ENCODE data around the gene CDH23.

The CDH23 gene

DNA sequence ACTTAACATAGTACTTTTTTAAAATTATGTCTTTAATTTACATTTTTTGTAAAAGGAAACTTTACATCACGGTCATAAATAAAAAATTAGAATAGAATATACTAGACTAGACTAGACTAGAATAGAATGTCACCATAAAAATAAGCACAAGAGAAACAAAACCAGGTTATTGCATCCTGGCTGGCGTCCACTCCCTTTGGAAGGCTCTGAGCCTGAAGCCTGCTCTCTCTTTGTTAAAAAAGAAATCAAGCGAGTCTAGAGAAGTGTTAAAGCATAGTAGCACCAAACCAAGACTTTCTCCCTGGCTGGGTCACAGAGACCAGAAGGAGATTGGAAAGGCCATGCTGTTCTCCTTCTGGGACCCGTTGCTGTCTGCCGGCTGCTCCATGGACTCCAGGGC is 218.2 kb downstream of the CDH23 start:
- Mint-ChIP-seq H3K4me1 (ENCODE audit: low read depth) (no peaks in the 10 kb centered on the region), H3K36me3 (ENCODE audit: low read depth) (no peaks in the 10 kb centered on the region), H3K27ac (no peak overlapping the region), H3K27me3 (ENCODE audit: low read depth) (no peaks in the 10 kb centered on the region), H3K4me3 (no peak overlapping the region), H3K9me3 (no peaks in the 10 kb centered on the region)

GRCh38 chr10:71615538-71616329 is 219.0 kb downstream of the CDH23 start:
- H3K27me3 Mint-ChIP-seq (ENCODE audit: low read depth) = no peaks in the 10 kb centered on the region
- H3K27ac Mint-ChIP-seq = no peak overlapping the region
- no peaks in the 10 kb centered on the region for H3K4me1 Mint-ChIP-seq (ENCODE audit: low read depth)

GRCh38 chr10:71616817-71617654 is 220.3 kb downstream of the CDH23 start:
- Mint-ChIP-seq H3K27ac (no peak overlapping the region), H3K9me3 (no peaks in the 10 kb centered on the region), H3K36me3 (ENCODE audit: low read depth) (no peaks in the 10 kb centered on the region), H3K4me3 (no peak overlapping the region), H3K27me3 (ENCODE audit: low read depth) (no peaks in the 10 kb centered on the region), H3K4me1 (ENCODE audit: low read depth) (no peaks in the 10 kb centered on the region)

More at GRCh38 chr10:71615538-71616329, 219.0 kb downstream of the CDH23 start:
- H3K36me3 Mint-ChIP-seq (ENCODE audit: low read depth) = no peaks in the 10 kb centered on the region
- no peaks in the 10 kb centered on the region for H3K9me3 Mint-ChIP-seq
- no peak overlapping the region for H3K4me3 Mint-ChIP-seq

GRCh38 chr10:71618176-71618575 is 221.5 kb downstream of the CDH23 start:
- no peak overlapping the region for H3K27ac Mint-ChIP-seq

GRCh38 chr10:71618598-71618997 is 221.9 kb downstream of the CDH23 start:
- Mint-ChIP-seq H3K27me3 (ENCODE audit: low read depth) (peaks cover 3% of the 10 kb centered on the region), H3K9me3 (no peaks in the 10 kb centered on the region), H3K4me3 (no peak overlapping the region), H3K36me3 (ENCODE audit: low read depth) (no peaks in the 10 kb centered on the region), H3K4me1 (ENCODE audit: low read depth) (no peaks in the 10 kb centered on the region), H3K27ac (no peak overlapping the region)

More at GRCh38 chr10:71618176-71618575, 221.5 kb downstream of the CDH23 start:
- Mint-ChIP-seq H3K36me3 (ENCODE audit: low read depth) (no peaks in the 10 kb centered on the region), H3K27me3 (ENCODE audit: low read depth) (peaks cover 3% of the 10 kb centered on the region), H3K9me3 (no peaks in the 10 kb centered on the region), H3K4me3 (no peak overlapping the region), H3K4me1 (ENCODE audit: low read depth) (no peaks in the 10 kb centered on the region)

- H3K4me1 Mint-ChIP-seq (ENCODE audit: low read depth) = no peaks in the 10 kb centered on the region
- peaks cover 3% of the 10 kb centered on the region for H3K27me3 Mint-ChIP-seq (ENCODE audit: low read depth)
- H3K36me3 Mint-ChIP-seq (ENCODE audit: low read depth) = no peaks in the 10 kb centered on the region
- H3K27ac Mint-ChIP-seq = no peak overlapping the region
- H3K4me3 Mint-ChIP-seq = no peak overlapping the region
- H3K9me3 Mint-ChIP-seq = no peaks in the 10 kb centered on the region
These were observed 223.9 kb downstream of the CDH23 start for GRCh38 chr10:71620642-71621041.

GRCh38 chr10:71621231-71622153 is 224.8 kb downstream of the CDH23 start:
- no peaks in the 10 kb centered on the region for H3K9me3 Mint-ChIP-seq

GRCh38 chr10:71622154-71622526 is 225.4 kb downstream of the CDH23 start:
- Mint-ChIP-seq H3K4me3 (no peak overlapping the region), H3K4me1 (ENCODE audit: low read depth) (no peaks in the 10 kb centered on the region), H3K27ac (no peak overlapping the region), H3K9me3 (no peaks in the 10 kb centered on the region), H3K27me3 (ENCODE audit: low read depth) (peaks cover 4% of the 10 kb centered on the region), H3K36me3 (ENCODE audit: low read depth) (no peaks in the 10 kb centered on the region)

More at GRCh38 chr10:71621231-71622153, 224.8 kb downstream of the CDH23 start:
- H3K36me3 Mint-ChIP-seq (ENCODE audit: low read depth) = no peaks in the 10 kb centered on the region
- H3K4me1 Mint-ChIP-seq (ENCODE audit: low read depth) = no peaks in the 10 kb centered on the region
- no peak overlapping the region for H3K27ac Mint-ChIP-seq
- H3K27me3 Mint-ChIP-seq (ENCODE audit: low read depth) = peaks cover 3% of the 10 kb centered on the region
- H3K4me3 Mint-ChIP-seq = no peak overlapping the region

DNA sequence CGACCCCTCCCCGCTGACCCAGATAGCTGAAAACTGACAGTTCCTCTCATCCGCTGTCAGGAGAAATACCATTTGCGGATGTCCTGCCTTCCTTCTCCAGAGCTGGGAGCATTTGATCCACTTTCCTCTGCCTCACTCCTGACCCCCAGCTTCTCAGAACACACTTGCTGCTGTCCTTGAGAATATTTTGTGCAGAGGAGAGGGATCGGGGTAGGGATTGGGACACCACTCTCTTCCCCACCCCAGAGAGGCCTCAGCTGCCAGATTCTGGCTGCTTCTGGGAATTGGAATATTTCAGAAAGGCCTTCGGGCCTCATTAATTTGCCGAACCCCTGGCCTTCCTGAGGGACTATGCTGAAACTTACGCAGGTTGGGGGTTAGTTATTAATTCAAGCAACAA is 225.9 kb downstream of the CDH23 start:
- no peaks in the 10 kb centered on the region for H3K9me3 Mint-ChIP-seq
- no peaks in the 10 kb centered on the region for H3K36me3 Mint-ChIP-seq (ENCODE audit: low read depth)
- no peaks in the 10 kb centered on the region for H3K4me1 Mint-ChIP-seq (ENCODE audit: low read depth)
- H3K27me3 Mint-ChIP-seq (ENCODE audit: low read depth) = peaks cover 6% of the 10 kb centered on the region
- H3K4me3 Mint-ChIP-seq = no peak overlapping the region
- H3K27ac Mint-ChIP-seq = no peak overlapping the region

DNA sequence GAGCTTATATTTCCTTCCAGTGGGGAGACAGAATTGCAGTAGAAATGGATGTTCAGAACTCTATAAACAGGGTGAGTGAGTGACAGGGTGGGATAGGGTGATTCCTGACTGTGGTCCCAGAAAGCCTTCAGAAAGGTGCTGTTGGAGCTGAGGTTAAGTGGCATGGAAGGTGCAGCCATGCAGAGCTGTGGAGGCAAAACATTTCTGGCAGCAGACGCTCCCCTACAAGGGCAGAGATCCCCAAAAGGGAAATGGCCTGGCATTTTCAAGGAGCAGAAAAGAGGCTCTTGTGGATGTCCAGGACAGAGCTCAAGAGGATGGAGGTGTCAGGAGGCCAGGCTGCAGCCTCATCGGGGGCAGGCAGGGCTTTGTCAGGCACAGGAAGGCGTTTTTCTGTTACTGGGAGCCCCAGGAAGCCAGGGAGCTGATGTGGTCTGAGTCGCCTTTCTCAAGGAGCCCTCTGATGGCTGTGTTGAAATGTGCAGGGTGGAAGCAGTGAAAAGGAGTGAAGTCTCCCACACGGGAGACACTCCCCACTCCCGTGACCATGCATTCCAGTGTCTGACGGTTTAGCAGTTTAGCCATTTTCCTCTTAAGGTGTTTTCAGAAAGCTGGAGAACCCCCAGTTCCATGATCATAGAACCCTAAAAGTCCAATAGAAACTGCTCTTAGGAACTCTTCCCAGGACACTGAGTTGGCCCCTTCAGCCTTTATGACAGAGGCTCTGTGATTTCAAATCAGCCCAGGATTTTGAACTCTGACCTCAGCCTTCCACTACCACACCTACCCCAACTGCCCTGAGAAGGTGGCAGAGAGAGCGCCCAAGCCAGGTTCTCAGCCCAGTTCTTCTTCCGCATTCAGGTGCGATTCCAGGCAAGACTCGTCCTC is 226.6 kb downstream of the CDH23 start:
- Mint-ChIP-seq H3K4me3 (no peak overlapping the region), H3K27ac (no peak overlapping the region), H3K9me3 (no peaks in the 10 kb centered on the region), H3K36me3 (ENCODE audit: low read depth) (no peaks in the 10 kb centered on the region), H3K4me1 (ENCODE audit: low read depth) (no peaks in the 10 kb centered on the region), H3K27me3 (ENCODE audit: low read depth) (peaks cover 6% of the 10 kb centered on the region)

DNA sequence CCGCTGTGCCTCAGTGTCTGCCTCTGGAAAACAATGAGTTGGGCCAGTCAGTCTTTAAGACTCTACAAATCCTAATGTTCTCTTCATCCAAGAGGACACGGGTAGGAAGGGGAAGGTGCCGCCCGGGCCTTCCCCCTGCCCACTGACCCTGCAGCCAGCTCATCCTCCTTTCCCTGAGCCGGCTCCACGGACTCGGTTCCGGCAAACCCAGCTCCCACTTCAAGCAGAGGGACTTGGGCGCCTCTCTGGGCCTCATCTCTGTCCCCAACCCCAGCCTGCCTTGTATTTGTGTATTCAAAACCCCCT is 227.2 kb downstream of the CDH23 start:
- H3K27me3 Mint-ChIP-seq (ENCODE audit: low read depth) = peaks cover 6% of the 10 kb centered on the region
- no peaks in the 10 kb centered on the region for H3K36me3 Mint-ChIP-seq (ENCODE audit: low read depth)
- H3K27ac Mint-ChIP-seq = no peak overlapping the region
- H3K4me3 Mint-ChIP-seq = no peak overlapping the region
- no peaks in the 10 kb centered on the region for H3K4me1 Mint-ChIP-seq (ENCODE audit: low read depth)
- no peaks in the 10 kb centered on the region for H3K9me3 Mint-ChIP-seq

DNA sequence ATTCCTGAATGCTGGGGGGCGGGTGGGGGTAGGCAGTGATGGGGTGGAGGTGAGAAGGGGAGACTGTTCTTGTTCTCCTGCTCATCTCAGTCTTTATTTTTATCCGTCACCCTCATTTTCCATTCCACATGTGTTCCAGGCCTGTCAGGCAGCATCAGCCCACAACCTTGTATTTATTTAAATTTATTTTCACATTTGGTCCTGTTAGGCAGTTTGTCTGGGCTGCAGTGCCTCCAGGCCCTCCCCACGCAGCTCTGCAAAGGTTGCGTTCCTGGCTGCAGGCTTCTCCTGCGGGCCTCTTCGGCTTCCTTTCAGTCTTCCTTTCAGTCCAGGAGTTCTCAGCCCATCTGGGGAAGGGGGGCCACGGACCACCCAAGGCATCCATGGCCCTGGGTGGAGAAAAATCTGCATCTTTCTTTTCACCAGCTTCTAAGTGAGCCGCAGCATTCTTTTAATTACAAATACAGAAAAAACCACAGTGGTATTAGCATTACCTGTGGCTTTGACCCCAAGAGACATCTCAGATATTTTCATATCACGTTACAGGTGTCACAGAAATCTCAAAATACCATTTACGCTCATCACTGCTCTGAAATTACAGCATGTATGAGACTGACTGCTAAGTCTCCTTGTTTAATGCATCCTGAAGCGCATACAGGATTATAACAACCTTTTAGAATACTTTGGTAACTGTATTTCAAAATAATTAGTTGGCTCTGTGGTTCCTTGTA is 228.9 kb downstream of the CDH23 start:
- Mint-ChIP-seq H3K27me3 (ENCODE audit: low read depth) (peaks cover 6% of the 10 kb centered on the region), H3K4me1 (ENCODE audit: low read depth) (no peaks in the 10 kb centered on the region)

GRCh38 chr10:71627230-71627939 is 230.7 kb downstream of the CDH23 start:
- no peaks in the 10 kb centered on the region for H3K9me3 Mint-ChIP-seq

More for the DNA sequence above, 228.9 kb downstream of the CDH23 start:
- no peaks in the 10 kb centered on the region for H3K36me3 Mint-ChIP-seq (ENCODE audit: low read depth)
- no peak overlapping the region for H3K4me3 Mint-ChIP-seq
- no peak overlapping the region for H3K27ac Mint-ChIP-seq
- no peaks in the 10 kb centered on the region for H3K9me3 Mint-ChIP-seq

More at GRCh38 chr10:71627230-71627939, 230.7 kb downstream of the CDH23 start:
- Mint-ChIP-seq H3K36me3 (ENCODE audit: low read depth) (no peaks in the 10 kb centered on the region), H3K4me1 (ENCODE audit: low read depth) (no peaks in the 10 kb centered on the region), H3K4me3 (no peak overlapping the region), H3K27ac (no peak overlapping the region), H3K27me3 (ENCODE audit: low read depth) (peaks cover 3% of the 10 kb centered on the region)

All from T-helper 1 cell treated with Interleukin-12 subunit alpha and Interleukin-12 subunit beta and Interleukin-4 antibody, amounts not matched to agents 30 μg/mL and 1 μg/mL, for 36 hours (primary cell).